ENCODE results near the gene ADAMTS2. TPM values are rescaled to one million over a fixed set of nuclear protein-coding genes. Genes with fewer than 3 reads are reported as not detected.

The ADAMTS2 gene
- total and polyA plus RNA-seq, 2 of the 8 experiments (the other 6 are each of a cell fraction or from before 2014, with no cell fraction given), result 6.6 to 7.3 TPM

GRCh38 chr5:179336871-179337795, 8.1 kb downstream of the ADAMTS2 start:
- FAIRE-seq, result no peak
- peaks cover 3% of the 10 kb centered on the region for H3K79me1 ChIP-seq (ENCODE audit: low read depth, low read length)
- no peak overlapping the region for H3K4me2 ChIP-seq (ENCODE audit: insufficient read depth in 1 of 2, low read depth in 2 of 2, low read length in 2 of 2)
- H2BK20ac ChIP-seq (ENCODE audit: low read length), result no peak overlapping the region
- H4K91ac ChIP-seq (replicated peaks; ENCODE audit: insufficient read length, low read length), result peak overlapping the region; percentile 22
- peaks cover 0 to 6% (median 4%) of the 10 kb centered on the region in 4 experiments; a peak in 5 of 7 replicates for H3K27me3 ChIP-seq (replicated peaks in 1 of 4; ENCODE audit: control insufficient read depth in 3 of 4, extremely low read depth in 1 of 4, insufficient read depth in 3 of 4, low read length in 3 of 4)
- no peak overlapping the region for H3K23ac ChIP-seq (ENCODE audit: insufficient read length)
- no peak overlapping the region for H3K4me3 ChIP-seq (ENCODE audit: extremely low read depth in 1 of 4, insufficient read depth in 2 of 4, low read depth in 3 of 4, low read length in 4 of 4)
- H2AK5ac ChIP-seq (ENCODE audit: low read depth, low read length), result peak overlapping the region; percentile 16; the same call in 1 of the 2 replicates
- no peak overlapping the region for H3K14ac ChIP-seq (ENCODE audit: insufficient read length)
- no peaks in the 10 kb centered on the region for H3K79me2 ChIP-seq (ENCODE audit: control insufficient read depth in 1 of 2, insufficient read depth in 2 of 2, low read length in 2 of 2)
- no peaks in the 10 kb centered on the region for H3K36me3 ChIP-seq (ENCODE audit: control insufficient read depth in 2 of 4, insufficient read depth in 4 of 4, low read length in 3 of 4)
- ChIA-PET POLR2A (ENCODE audit: partially characterized antibody) (interaction anchor here (1.2 to 1.8 kb wide), 2 partner anchors 15 to 287 kb away, joined by 3 to 4 read pairs; partner anchors contain the start of gene HNRNPH1), CTCF (ENCODE audit: partially characterized antibody) (interaction anchor here (1.0 to 1.3 kb wide), 2 partner anchors 191 to 205 kb away, joined by 3 read pairs; no protein-coding TSS in a partner anchor)
- no peak overlapping the region for H3K4ac ChIP-seq (replicated peaks; ENCODE audit: insufficient read length, low read depth, low read length)
- H4K8ac ChIP-seq (ENCODE audit: extremely low read depth, insufficient read depth, low read length), result peak overlapping the region; percentile 39
- no peak overlapping the region; a peak in 2 of 7 replicates for H3K9ac ChIP-seq (replicated peaks in 1 of 4; ENCODE audit: extremely low read depth in 1 of 4, low read depth in 3 of 4, low read length in 3 of 4)
- no peak overlapping the region for H3K56ac ChIP-seq (replicated peaks; ENCODE audit: insufficient read length, low read depth, low read length)
- H2BK5ac ChIP-seq (ENCODE audit: low read depth, low read length), result no peak overlapping the region; the same call in 1 of the 2 replicates
- H3K23me2 ChIP-seq (ENCODE audit: low read depth, low read length), result no peaks in the 10 kb centered on the region
- H3K18ac ChIP-seq (ENCODE audit: extremely low read depth, low read length), result no peak overlapping the region
- WGBS, 2 experiments (ENCODE audit: extremely low coverage in 1 of 2, insufficient coverage in 1 of 2, insufficient read length in 1 of 2, insufficient replicate concordance in 2 of 2, low coverage in 1 of 2, low lambda C conversion rate in 2 of 2, missing lambda C conversion rate in 1 of 2), result 86% methylated on average over 25 of the region's 25 CpGs; no CpG with 5 or more reads in 1 of the 2 experiments
- no peaks in the 10 kb centered on the region for H3K9me3 ChIP-seq (ENCODE audit: insufficient read depth in 2 of 2, low read depth in 1 of 2, low read length in 1 of 2)
- H3K27ac ChIP-seq (ENCODE audit: low read depth, low read length), result no peak overlapping the region
- H4K5ac ChIP-seq (ENCODE audit: insufficient read length, low read depth, low read length), result no peak overlapping the region
- H4K20me1 ChIP-seq (replicated peaks in 1 of 2; ENCODE audit: control insufficient read depth in 1 of 2, insufficient read depth in 2 of 2, low read length in 2 of 2), result peaks cover 0 to 1% of the 10 kb centered on the region in 2 experiments
- no peak overlapping the region for H2BK12ac ChIP-seq (ENCODE audit: low read depth, low read length)
- H3K4me1 ChIP-seq (replicated peaks in 1 of 4; ENCODE audit: control insufficient read depth in 3 of 4, insufficient read depth in 4 of 4, low read length in 3 of 4), result peaks cover 0 to 7% (median 0%) of the 10 kb centered on the region in 4 experiments; a peak in 2 of 7 replicates
- H2BK15ac ChIP-seq (ENCODE audit: low read length), result no peak overlapping the region
- H2AFZ ChIP-seq (ENCODE audit: low read length), result no peak overlapping the region; the same call in 1 of the 2 replicates
- no peak for DNase-seq (ENCODE audit: low read depth in 1 of 2, low spot score in 2 of 2)
- no peak overlapping the region for H2BK120ac ChIP-seq (replicated peaks; ENCODE audit: low read depth, low read length)
- TF ChIP-seq SP1 (IDR thresholded peaks at IDR 0.05; ENCODE audit: low read depth, low read length) (no peak), RNF2 (IDR thresholded peaks at IDR 0.05; ENCODE audit: borderline replicate concordance, low read depth, low read length, missing control alignments, poor library complexity, severe bottlenecking) (no peak), JUND (IDR thresholded peaks at IDR 0.05; ENCODE audit: low read length) (no peak)
